ENCODE measurements around the gene RNF7.
A peak's percentile ranks its signal among the peaks of the same experiment; 100 is the strongest.

RNF7 gene

DNA sequence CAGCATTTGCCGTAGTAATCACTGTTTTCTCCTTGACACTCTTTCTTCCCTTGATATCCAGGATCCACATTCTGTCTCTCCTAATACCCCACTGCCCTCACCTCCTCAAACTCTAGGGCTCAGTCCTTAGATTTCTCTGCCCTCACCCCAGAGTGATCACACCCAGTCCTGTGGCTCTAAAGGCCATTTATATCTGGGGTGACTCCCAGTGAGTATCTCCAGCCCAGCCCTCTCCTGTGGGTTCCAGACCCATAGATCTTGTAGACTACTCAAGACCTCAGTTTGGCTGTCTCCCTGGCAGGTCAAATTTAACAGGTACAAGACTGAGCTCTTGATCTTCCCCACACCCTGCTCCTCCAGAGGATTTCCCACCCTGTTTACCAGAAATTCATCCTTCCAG lies 26.4 kb downstream of the RNF7 start:
- no peak overlapping the region for H3K56ac ChIP-seq (ENCODE audit: low read length)
- no peak overlapping the region for H4K8ac ChIP-seq (ENCODE audit: low read depth, low read length)
- H3K36me3 ChIP-seq (ENCODE audit: control insufficient read depth, insufficient read depth, low read length): no peaks in the 10 kb centered on the region
- no peak overlapping the region for H3K23ac ChIP-seq (ENCODE audit: low read length)
- H3K4me2 ChIP-seq (ENCODE audit: low read length): no peak overlapping the region
- no peak overlapping the region for H3K18ac ChIP-seq (ENCODE audit: low read length)
- no peak overlapping the region for H2BK120ac ChIP-seq (ENCODE audit: low read depth, low read length)
- no peak overlapping the region for H2AK5ac ChIP-seq (ENCODE audit: low read length)
- no peaks in the 10 kb centered on the region for H3K79me1 ChIP-seq (ENCODE audit: low read length)
- no peak overlapping the region for H3K27ac ChIP-seq (ENCODE audit: low read depth, low read length)
- no peaks in the 10 kb centered on the region for H3K79me2 ChIP-seq (ENCODE audit: control insufficient read depth, insufficient read depth, low read length)
- no peak overlapping the region for H2BK15ac ChIP-seq (replicated peaks; ENCODE audit: low read depth)
- H3K4ac ChIP-seq (ENCODE audit: low read depth, low read length): no peak overlapping the region
- H2BK5ac ChIP-seq (ENCODE audit: low read length): no peak overlapping the region
- H3K4me3 ChIP-seq (ENCODE audit: low read length): no peak overlapping the region
- H3K4me1 ChIP-seq (ENCODE audit: control insufficient read depth, low read depth, low read length): no peaks in the 10 kb centered on the region
- no peak overlapping the region for H4K5ac ChIP-seq (ENCODE audit: low read length)
- WGBS (ENCODE audit: extremely low coverage, insufficient coverage, low lambda C conversion rate): no CpG with 5 or more reads among the region's 1 CpG
- no peak for DNase-seq
- no peak overlapping the region for H3K9ac ChIP-seq (ENCODE audit: low read length)
- H3K27me3 ChIP-seq (ENCODE audit: insufficient read depth, low read length, poor library complexity): no peaks in the 10 kb centered on the region

DNA sequence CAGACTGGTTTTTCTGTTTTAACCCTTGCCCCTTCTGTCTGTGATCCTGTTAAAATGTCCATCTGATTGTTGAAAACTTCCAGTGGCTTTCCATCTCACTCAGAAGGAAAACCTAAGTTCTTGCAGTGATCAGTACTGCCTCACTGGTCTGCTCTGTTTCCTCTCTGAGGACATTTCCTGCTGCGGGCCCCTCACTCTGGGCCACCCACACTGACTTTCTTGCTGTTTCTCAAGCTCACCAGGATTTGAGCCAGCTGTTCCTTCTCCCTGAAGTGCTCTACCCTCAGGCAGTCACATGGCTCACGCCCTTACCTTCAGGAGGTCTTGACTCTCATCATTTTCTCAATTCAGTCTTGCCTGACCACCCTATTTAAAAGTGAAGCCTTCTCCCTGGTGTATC lies 26.9 kb downstream of the RNF7 start:
- Histone ChIP-seq H4K8ac (ENCODE audit: low read depth, low read length) (no peak overlapping the region), H3K27ac (ENCODE audit: low read depth, low read length) (no peak overlapping the region), H3K36me3 (ENCODE audit: control insufficient read depth, insufficient read depth, low read length) (no peaks in the 10 kb centered on the region), H3K4me2 (ENCODE audit: low read length) (no peak overlapping the region), H3K4ac (ENCODE audit: low read depth, low read length) (no peak overlapping the region), H3K79me2 (ENCODE audit: control insufficient read depth, insufficient read depth, low read length) (no peaks in the 10 kb centered on the region), H3K56ac (ENCODE audit: low read length) (no peak overlapping the region), H3K9ac (ENCODE audit: low read length) (no peak overlapping the region), H3K18ac (ENCODE audit: low read length) (no peak overlapping the region), H2BK5ac (ENCODE audit: low read length) (no peak overlapping the region), H3K79me1 (ENCODE audit: low read length) (no peaks in the 10 kb centered on the region), H4K5ac (ENCODE audit: low read length) (no peak overlapping the region), H3K27me3 (ENCODE audit: insufficient read depth, low read length, poor library complexity) (no peaks in the 10 kb centered on the region), H3K4me3 (ENCODE audit: low read length) (no peak overlapping the region), H3K23ac (ENCODE audit: low read length) (no peak overlapping the region), H2BK15ac (replicated peaks; ENCODE audit: low read depth) (no peak overlapping the region), H3K4me1 (ENCODE audit: control insufficient read depth, low read depth, low read length) (no peaks in the 10 kb centered on the region), H2AK5ac (ENCODE audit: low read length) (no peak overlapping the region), H2BK120ac (ENCODE audit: low read depth, low read length) (no peak overlapping the region)
- DNase-seq: no peak
- no CpG with 5 or more reads among the region's 2 CpGs for WGBS (ENCODE audit: extremely low coverage, insufficient coverage, low lambda C conversion rate)

GRCh38 chr3:141767066-141767465 lies 29.0 kb downstream of the RNF7 start:
- H3K56ac ChIP-seq (ENCODE audit: low read length): no peak overlapping the region
- no peak for DNase-seq
- no peak overlapping the region for H3K18ac ChIP-seq (ENCODE audit: low read length)
- H3K79me1 ChIP-seq (ENCODE audit: low read length): no peaks in the 10 kb centered on the region
- H3K36me3 ChIP-seq (ENCODE audit: control insufficient read depth, insufficient read depth, low read length): no peaks in the 10 kb centered on the region
- H2AK5ac ChIP-seq (ENCODE audit: low read length): no peak overlapping the region
- H3K79me2 ChIP-seq (ENCODE audit: control insufficient read depth, insufficient read depth, low read length): no peaks in the 10 kb centered on the region
- no peak overlapping the region for H2BK120ac ChIP-seq (ENCODE audit: low read depth, low read length)
- H2BK5ac ChIP-seq (ENCODE audit: low read length): no peak overlapping the region
- H3K4me2 ChIP-seq (ENCODE audit: low read length): no peak overlapping the region
- no peak overlapping the region for H3K4ac ChIP-seq (ENCODE audit: low read depth, low read length)
- H3K4me1 ChIP-seq (ENCODE audit: control insufficient read depth, low read depth, low read length): no peaks in the 10 kb centered on the region
- H2BK15ac ChIP-seq (replicated peaks; ENCODE audit: low read depth): no peak overlapping the region
- H3K4me3 ChIP-seq (ENCODE audit: low read length): no peak overlapping the region
- no peak overlapping the region for H3K9ac ChIP-seq (ENCODE audit: low read length)
- H4K5ac ChIP-seq (ENCODE audit: low read length): no peak overlapping the region
- no peak overlapping the region for H3K27ac ChIP-seq (ENCODE audit: low read depth, low read length)
- no CpG with 5 or more reads among the region's 2 CpGs for WGBS (ENCODE audit: extremely low coverage, insufficient coverage, low lambda C conversion rate)
- H4K8ac ChIP-seq (ENCODE audit: low read depth, low read length): no peak overlapping the region
- H3K23ac ChIP-seq (ENCODE audit: low read length): no peak overlapping the region
- no peaks in the 10 kb centered on the region for H3K27me3 ChIP-seq (ENCODE audit: insufficient read depth, low read length, poor library complexity)

GRCh38 chr3:141769221-141769894 lies 31.3 kb downstream of the RNF7 start:
- no CpG with 5 or more reads among the region's 6 CpGs for WGBS (ENCODE audit: extremely low coverage, insufficient coverage, low lambda C conversion rate)
- Histone ChIP-seq H3K79me1 (ENCODE audit: low read length) (no peaks in the 10 kb centered on the region), H2AK5ac (ENCODE audit: low read length) (no peak overlapping the region), H3K36me3 (ENCODE audit: control insufficient read depth, insufficient read depth, low read length) (no peaks in the 10 kb centered on the region), H2BK5ac (ENCODE audit: low read length) (no peak overlapping the region), H4K5ac (ENCODE audit: low read length) (no peak overlapping the region), H3K27ac (ENCODE audit: low read depth, low read length) (no peak overlapping the region), H4K8ac (ENCODE audit: low read depth, low read length) (no peak overlapping the region), H3K23ac (ENCODE audit: low read length) (no peak overlapping the region), H2BK120ac (ENCODE audit: low read depth, low read length) (no peak overlapping the region), H3K27me3 (ENCODE audit: insufficient read depth, low read length, poor library complexity) (no peaks in the 10 kb centered on the region), H3K9ac (ENCODE audit: low read length) (no peak overlapping the region), H3K18ac (ENCODE audit: low read length) (no peak overlapping the region), H3K56ac (ENCODE audit: low read length) (no peak overlapping the region), H3K79me2 (ENCODE audit: control insufficient read depth, insufficient read depth, low read length) (no peaks in the 10 kb centered on the region), H3K4me2 (ENCODE audit: low read length) (no peak overlapping the region), H3K4me1 (ENCODE audit: control insufficient read depth, low read depth, low read length) (no peaks in the 10 kb centered on the region), H3K4me3 (ENCODE audit: low read length) (no peak overlapping the region), H2BK15ac (replicated peaks; ENCODE audit: low read depth) (no peak overlapping the region), H3K4ac (ENCODE audit: low read depth, low read length) (no peak overlapping the region)
- peak; percentile 57 for DNase-seq

DNA sequence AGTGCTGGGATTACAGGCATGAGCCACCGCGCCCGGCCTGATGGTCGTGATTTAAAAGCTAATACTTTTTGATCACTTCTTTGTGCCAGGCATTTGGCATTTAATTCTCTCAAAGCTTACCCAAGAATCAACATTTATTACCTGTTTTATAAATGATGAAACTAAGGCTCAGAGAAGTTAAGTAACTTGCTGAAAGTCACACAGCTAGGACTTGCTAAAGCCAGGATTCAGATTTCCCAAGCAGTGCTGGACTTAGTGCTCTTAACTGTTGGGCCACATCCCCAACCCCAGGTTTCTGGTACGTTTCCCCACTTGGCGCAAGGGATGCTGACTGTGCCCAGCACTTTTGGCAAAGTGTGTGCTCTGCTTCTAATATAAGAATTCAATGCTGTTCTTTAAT lies 35.6 kb downstream of the RNF7 start:
- no CpG with 5 or more reads among the region's 6 CpGs for WGBS (ENCODE audit: extremely low coverage, insufficient coverage, low lambda C conversion rate)
- H3K27me3 ChIP-seq (ENCODE audit: insufficient read depth, low read length, poor library complexity): no peaks in the 10 kb centered on the region
- H4K5ac ChIP-seq (ENCODE audit: low read length): no peak overlapping the region
- H4K8ac ChIP-seq (ENCODE audit: low read depth, low read length): no peak overlapping the region
- no peak overlapping the region for H3K27ac ChIP-seq (ENCODE audit: low read depth, low read length)
- H3K56ac ChIP-seq (ENCODE audit: low read length): no peak overlapping the region
- DNase-seq: no peak
- H3K79me1 ChIP-seq (ENCODE audit: low read length): no peaks in the 10 kb centered on the region
- H3K4me2 ChIP-seq (ENCODE audit: low read length): no peak overlapping the region
- no peaks in the 10 kb centered on the region for H3K79me2 ChIP-seq (ENCODE audit: control insufficient read depth, insufficient read depth, low read length)
- H3K4me1 ChIP-seq (ENCODE audit: control insufficient read depth, low read depth, low read length): no peaks in the 10 kb centered on the region
- H3K9ac ChIP-seq (ENCODE audit: low read length): no peak overlapping the region
- H2BK5ac ChIP-seq (ENCODE audit: low read length): no peak overlapping the region
- H3K4me3 ChIP-seq (ENCODE audit: low read length): no peak overlapping the region
- no peak overlapping the region for H2AK5ac ChIP-seq (ENCODE audit: low read length)
- H2BK120ac ChIP-seq (ENCODE audit: low read depth, low read length): no peak overlapping the region
- H3K36me3 ChIP-seq (ENCODE audit: control insufficient read depth, insufficient read depth, low read length): no peaks in the 10 kb centered on the region
- H3K23ac ChIP-seq (ENCODE audit: low read length): no peak overlapping the region
- no peak overlapping the region for H3K18ac ChIP-seq (ENCODE audit: low read length)
- no peak overlapping the region for H3K4ac ChIP-seq (ENCODE audit: low read depth, low read length)
- no peak overlapping the region for H2BK15ac ChIP-seq (replicated peaks; ENCODE audit: low read depth)

GRCh38 chr3:141776376-141776775 lies 38.3 kb downstream of the RNF7 start:
- Histone ChIP-seq H3K56ac (ENCODE audit: low read length) (no peak overlapping the region), H3K18ac (ENCODE audit: low read length) (no peak overlapping the region), H3K79me1 (ENCODE audit: low read length) (no peaks in the 10 kb centered on the region), H2BK5ac (ENCODE audit: low read length) (no peak overlapping the region), H4K5ac (ENCODE audit: low read length) (no peak overlapping the region), H3K9ac (ENCODE audit: low read length) (no peak overlapping the region), H2AK5ac (ENCODE audit: low read length) (no peak overlapping the region), H4K8ac (ENCODE audit: low read depth, low read length) (no peak overlapping the region), H3K79me2 (ENCODE audit: control insufficient read depth, insufficient read depth, low read length) (no peaks in the 10 kb centered on the region), H3K4me3 (ENCODE audit: low read length) (no peak overlapping the region), H2BK15ac (replicated peaks; ENCODE audit: low read depth) (no peak overlapping the region), H3K27me3 (ENCODE audit: insufficient read depth, low read length, poor library complexity) (no peaks in the 10 kb centered on the region), H3K23ac (ENCODE audit: low read length) (no peak overlapping the region), H3K4me1 (ENCODE audit: control insufficient read depth, low read depth, low read length) (no peaks in the 10 kb centered on the region), H3K4ac (ENCODE audit: low read depth, low read length) (no peak overlapping the region), H3K27ac (ENCODE audit: low read depth, low read length) (no peak overlapping the region), H3K4me2 (ENCODE audit: low read length) (no peak overlapping the region), H2BK120ac (ENCODE audit: low read depth, low read length) (no peak overlapping the region), H3K36me3 (ENCODE audit: control insufficient read depth, insufficient read depth, low read length) (no peaks in the 10 kb centered on the region)
- DNase-seq: no peak
- WGBS (ENCODE audit: extremely low coverage, insufficient coverage, low lambda C conversion rate): no CpG with 5 or more reads among the region's 14 CpGs
